Caco-2 (cell line): ENCODE measurements around the gene POU5F2. TPM values are rescaled to one million over a fixed set of nuclear protein-coding genes. Genes with fewer than 3 reads are reported as not detected.

Source experiments
- BruUV-seq: library from RNA; stranded (reverse); fragments of 400-500 nt; replicated peaks from 2 replicates; lab custom pipeline; 2021; lab: Mats Ljungman, UMichigan
- CTCF ChIA-PET: fragments of 300-600 bp; sonication (Branson Sonifier 250); formaldehyde crosslinking; loops from one replicate; lab custom pipeline; 2022; ENCODE audit warnings: antibody characterized with exemption; lab: Charles Lee
- POLR2A ChIA-PET: fragments of 300-600 bp; sonication (Branson Sonifier 250); formaldehyde crosslinking; loops from one replicate; lab custom pipeline; 2022; ENCODE audit warnings: antibody characterized with exemption; lab: Charles Lee
- DNase-seq, 2 experiments: peaks; one replicate each; pipeline versions ENCODE4 v3.0.0 to v3.0.0-alpha.2; 2020 to 2022
- H3K27me3 ChIP-seq: replicated peaks from 2 replicates; pipeline ENCODE4 v1.6.0; 2011; ENCODE audit warnings: low read length; ENCODE audit not compliant: control insufficient read depth, insufficient read depth
- H3K36me3 ChIP-seq: 2 replicates; pipeline ENCODE4 v1.5.1; 2011; ENCODE audit warnings: low read length; ENCODE audit not compliant: control insufficient read depth, insufficient read depth
- H3K4me1 ChIP-seq: fragments of 250-450 bp; sonication (Bioruptor Pico); 2 replicates; pipeline ENCODE4 v1.5.1; 2020; ENCODE audit warnings: mild to moderate bottlenecking
- H3K4me3 ChIP-seq: 2 replicates; pipeline ENCODE4 v1.5.1; 2011; ENCODE audit warnings: low read depth, mild to moderate bottlenecking, control low read depth, low read length
- H3K9me3 ChIP-seq: fragments of 250-450 bp; sonication (Bioruptor Pico); 2 replicates; pipeline ENCODE4 v1.5.1; 2020; ENCODE audit warnings: mild to moderate bottlenecking, moderate library complexity
- H3K27ac Mint-ChIP-seq: one replicate; pipeline ENCODE4 v1.8.0; 2022; ENCODE audit warnings: mixed read lengths; ENCODE audit not compliant: unreplicated experiment
- H3K27me3 Mint-ChIP-seq: one replicate; pipeline ENCODE4 v1.8.0; 2022; ENCODE audit warnings: mixed read lengths; ENCODE audit not compliant: insufficient read depth, unreplicated experiment
- H3K36me3 Mint-ChIP-seq: one replicate; pipeline ENCODE4 v1.8.0; 2022; ENCODE audit warnings: mild to moderate bottlenecking, mixed read lengths; ENCODE audit not compliant: insufficient read depth, unreplicated experiment
- H3K4me1 Mint-ChIP-seq: one replicate; pipeline ENCODE4 v1.8.0; 2022; ENCODE audit warnings: low read depth, mixed read lengths; ENCODE audit not compliant: unreplicated experiment
- H3K4me3 Mint-ChIP-seq: one replicate; pipeline ENCODE4 v1.8.0; 2022; ENCODE audit warnings: mild to moderate bottlenecking, moderate library complexity, mixed read lengths; ENCODE audit not compliant: unreplicated experiment
- H3K9me3 Mint-ChIP-seq: one replicate; pipeline ENCODE4 v1.8.0; 2022; ENCODE audit warnings: mixed read lengths; ENCODE audit not compliant: unreplicated experiment
- CTCF ChIP-seq, 2 experiments: fragments of 200-600 bp in 1 of 2; IDR thresholded peaks; 1 replicate in 1 of 2; 2 replicates in 1 of 2; pipeline versions ENCODE4 v1.5.1 to v1.8.0; 2011 to 2022; ENCODE audit warnings: antibody characterized with exemption in 1 of 2, control low read depth in 1 of 2, inconsistent platforms in 1 of 2, low read depth in 1 of 2, low read length in 1 of 2, mild to moderate bottlenecking in 1 of 2, moderate library complexity in 1 of 2; ENCODE audit not compliant: insufficient read depth in 1 of 2, severe bottlenecking in 1 of 2, unreplicated experiment in 1 of 2
- intact Hi-C: fragments of 100-400 bp; cut with micrococcal nuclease; formaldehyde crosslinking; loops from one replicate; pipeline ENCODE4 v1.10.0; 2022; ENCODE audit not compliant: unreplicated experiment
- total RNA-seq: library from RNA; stranded (reverse); gene quantifications from 2 replicates; pipeline ENCODE4 v1.2.3, GENCODE V29; 2022

Gene POU5F2
- total RNA-seq, 1 experiment from 2014 or later, result 0.59 TPM

DNA sequence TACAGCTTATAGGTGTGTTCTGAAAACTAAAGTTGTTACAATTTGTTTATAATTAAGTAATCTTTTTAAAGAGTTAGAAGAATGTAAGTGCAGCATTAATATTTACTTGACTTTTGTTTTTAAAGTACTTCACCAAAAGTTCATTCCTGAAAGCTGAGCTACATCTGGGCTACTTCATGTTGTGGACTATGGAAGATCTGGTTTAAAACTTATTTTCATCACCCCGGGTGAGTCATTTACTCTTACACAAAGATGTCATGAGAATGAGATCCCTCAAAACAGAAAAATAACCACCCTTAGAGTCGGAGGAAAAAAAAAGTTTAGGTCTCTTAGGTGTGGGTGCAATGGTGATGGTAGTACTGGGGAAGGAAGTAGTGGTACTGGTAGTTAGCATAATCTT is 5.1 kb downstream of the POU5F2 start:
- Mint-ChIP-seq H3K9me3 (no peaks in the 10 kb centered on the region), H3K27ac (no peak overlapping the region), H3K4me3 (no peak overlapping the region), H3K27me3 (no peaks in the 10 kb centered on the region), H3K36me3 (no peaks in the 10 kb centered on the region), H3K4me1 (no peaks in the 10 kb centered on the region)
- ChIA-PET POLR2A (no interaction called here), CTCF (interaction anchor here (0.6 kb wide), 1 partner anchor 110 kb away, joined by 3 read pairs; no protein-coding TSS in a partner anchor)
- no TSS peak for BruUV-seq
- no peak for TF ChIP-seq CTCF (IDR thresholded peaks at IDR 0.05; ENCODE audit: insufficient read depth in 1 of 2, low read depth in 1 of 2, low read length in 1 of 2, severe bottlenecking in 1 of 2, unreplicated experiment in 1 of 2)
- Histone ChIP-seq H3K4me3 (no peak overlapping the region), H3K9me3 (no peaks in the 10 kb centered on the region), H3K27me3 (no peaks in the 10 kb centered on the region), H3K4me1 (no peaks in the 10 kb centered on the region), H3K36me3 (no peaks in the 10 kb centered on the region)
- intact Hi-C loops, result no loop called here
- DNase-seq, result no peak

- TF ChIP-seq CTCF (IDR thresholded peaks at IDR 0.05; ENCODE audit: insufficient read depth in 1 of 2, low read depth in 1 of 2, low read length in 1 of 2, severe bottlenecking in 1 of 2, unreplicated experiment in 1 of 2), result no peak
- no peaks in the 10 kb centered on the region for H3K36me3 ChIP-seq
- no peak overlapping the region for H3K4me3 ChIP-seq
- H3K4me1 ChIP-seq, result no peaks in the 10 kb centered on the region
- H3K4me1 Mint-ChIP-seq, result no peaks in the 10 kb centered on the region
- intact Hi-C loops, result no loop called here
- H3K36me3 Mint-ChIP-seq, result no peaks in the 10 kb centered on the region
- ChIA-PET CTCF (interaction anchor here (0.6 kb wide), 1 partner anchor 111 kb away, joined by 3 read pairs; no protein-coding TSS in a partner anchor), POLR2A (no interaction called here)
- H3K27ac Mint-ChIP-seq, result no peak overlapping the region
- no peaks in the 10 kb centered on the region for H3K9me3 Mint-ChIP-seq
- H3K27me3 ChIP-seq, result no peaks in the 10 kb centered on the region
- no peaks in the 10 kb centered on the region for H3K9me3 ChIP-seq
- no peak for DNase-seq
- no peaks in the 10 kb centered on the region for H3K27me3 Mint-ChIP-seq
- H3K4me3 Mint-ChIP-seq, result no peak overlapping the region
- no TSS peak for BruUV-seq
Measured at GRCh38 chr5:93735378-93735777, 6.0 kb downstream of the POU5F2 start.

DNA sequence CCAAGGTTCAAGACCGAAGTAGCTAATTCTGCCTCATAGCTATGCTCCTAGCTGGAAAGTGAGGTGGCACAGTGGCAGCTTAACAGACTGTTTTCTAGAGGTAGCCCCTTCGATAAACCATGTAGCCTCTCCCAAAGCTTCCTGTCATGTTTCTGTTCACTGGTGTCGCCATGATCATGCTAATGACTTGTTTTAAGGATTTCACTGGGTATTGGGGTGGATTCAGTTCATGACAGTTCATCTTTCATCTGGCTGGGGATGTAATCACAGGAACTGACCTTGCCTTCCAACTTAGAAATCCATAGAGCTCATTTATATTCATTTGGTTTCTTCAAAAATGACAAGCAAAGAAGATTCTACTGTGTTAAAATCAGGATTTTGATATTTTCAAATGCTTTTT is 9.4 kb downstream of the POU5F2 start:
- H3K36me3 Mint-ChIP-seq, result no peaks in the 10 kb centered on the region
- no TSS peak for BruUV-seq
- H3K9me3 Mint-ChIP-seq, result no peaks in the 10 kb centered on the region
- POLR2A ChIA-PET, result no interaction called here
- H3K27ac Mint-ChIP-seq, result no peak overlapping the region
- intact Hi-C loops, result no loop called here
- Histone ChIP-seq H3K36me3 (no peaks in the 10 kb centered on the region), H3K4me3 (no peak overlapping the region), H3K9me3 (no peaks in the 10 kb centered on the region; the same call in 1 of the 2 replicates), H3K4me1 (no peaks in the 10 kb centered on the region), H3K27me3 (no peaks in the 10 kb centered on the region)
- CTCF ChIA-PET, result no interaction called here
- TF ChIP-seq CTCF (IDR thresholded peaks at IDR 0.05; ENCODE audit: insufficient read depth in 1 of 2, low read depth in 1 of 2, low read length in 1 of 2, severe bottlenecking in 1 of 2, unreplicated experiment in 1 of 2), result no peak
- H3K4me1 Mint-ChIP-seq, result no peaks in the 10 kb centered on the region
- DNase-seq, result no peak
- no peak overlapping the region for H3K4me3 Mint-ChIP-seq
- no peaks in the 10 kb centered on the region for H3K27me3 Mint-ChIP-seq
